Measurements from ENCODE around the gene CPEB2. TPM values are rescaled to one million over a fixed set of nuclear protein-coding genes. Genes with fewer than 3 reads are reported as not detected.

Gene CPEB2
- total RNA-seq, 1 donor from 2014 or later: 38.7 TPM

DNA sequence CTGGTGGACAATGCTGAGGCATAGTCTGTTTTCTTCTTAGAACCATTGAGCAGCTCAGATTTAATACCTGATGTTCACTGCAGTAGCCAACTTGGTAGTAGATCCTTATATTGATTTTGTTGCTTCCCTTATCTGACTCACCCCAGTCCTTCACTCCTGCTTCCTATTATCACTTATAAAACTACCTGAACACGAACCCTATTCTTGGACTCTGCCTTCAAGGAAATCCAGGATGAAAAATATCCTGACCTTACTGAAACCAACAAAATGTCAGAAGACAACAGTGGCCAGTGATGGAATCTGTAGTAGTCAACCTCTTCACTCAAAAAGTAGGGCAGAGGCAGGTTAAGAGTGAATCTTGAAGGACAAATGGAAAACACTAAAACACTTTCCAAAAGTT, 98.1 kb downstream of the CPEB2 start:
- no peak for DNase-seq (ENCODE audit: low spot score)
- Mint-ChIP-seq H3K27me3 (ENCODE audit: low read depth) (no peaks in the 10 kb centered on the region), H3K27ac (ENCODE audit: unreplicated experiment) (no peak overlapping the region), H3K36me3 (ENCODE audit: low read depth) (peaks cover 2% of the 10 kb centered on the region), H3K4me3 (ENCODE audit: unreplicated experiment) (no peak overlapping the region), H3K9me3 (ENCODE audit: low read depth) (peaks cover 9% of the 10 kb centered on the region), H3K4me1 (ENCODE audit: low read depth) (peaks cover 9% of the 10 kb centered on the region)
- no peak for TF ChIP-seq CTCF (IDR thresholded peaks at IDR 0.05)

GRCh38 chr4:15100994-15101695, 98.9 kb downstream of the CPEB2 start:
- no peaks in the 10 kb centered on the region for H3K27me3 Mint-ChIP-seq (ENCODE audit: low read depth)
- no peak overlapping the region for H3K4me3 Mint-ChIP-seq (ENCODE audit: unreplicated experiment)
- DNase-seq (ENCODE audit: low spot score): no peak
- H3K4me1 Mint-ChIP-seq (ENCODE audit: low read depth): peaks cover 9% of the 10 kb centered on the region
- no peak overlapping the region for H3K27ac Mint-ChIP-seq (ENCODE audit: unreplicated experiment)
- H3K9me3 Mint-ChIP-seq (ENCODE audit: low read depth): peaks cover 6% of the 10 kb centered on the region
- H3K36me3 Mint-ChIP-seq (ENCODE audit: low read depth): peaks cover 2% of the 10 kb centered on the region
- TF ChIP-seq CTCF (IDR thresholded peaks at IDR 0.05): no peak

GRCh38 chr4:15104825-15105224, 102.5 kb downstream of the CPEB2 start:
- no peaks in the 10 kb centered on the region for H3K9me3 Mint-ChIP-seq (ENCODE audit: low read depth)
- no peak overlapping the region for H3K4me3 Mint-ChIP-seq (ENCODE audit: unreplicated experiment)
- peaks cover 9% of the 10 kb centered on the region for H3K4me1 Mint-ChIP-seq (ENCODE audit: low read depth)
- H3K27ac Mint-ChIP-seq (ENCODE audit: unreplicated experiment): no peak overlapping the region
- H3K27me3 Mint-ChIP-seq (ENCODE audit: low read depth): no peaks in the 10 kb centered on the region
- DNase-seq (ENCODE audit: low spot score): no peak
- no peaks in the 10 kb centered on the region for H3K36me3 Mint-ChIP-seq (ENCODE audit: low read depth)
- no peak for TF ChIP-seq CTCF (IDR thresholded peaks at IDR 0.05)

DNA sequence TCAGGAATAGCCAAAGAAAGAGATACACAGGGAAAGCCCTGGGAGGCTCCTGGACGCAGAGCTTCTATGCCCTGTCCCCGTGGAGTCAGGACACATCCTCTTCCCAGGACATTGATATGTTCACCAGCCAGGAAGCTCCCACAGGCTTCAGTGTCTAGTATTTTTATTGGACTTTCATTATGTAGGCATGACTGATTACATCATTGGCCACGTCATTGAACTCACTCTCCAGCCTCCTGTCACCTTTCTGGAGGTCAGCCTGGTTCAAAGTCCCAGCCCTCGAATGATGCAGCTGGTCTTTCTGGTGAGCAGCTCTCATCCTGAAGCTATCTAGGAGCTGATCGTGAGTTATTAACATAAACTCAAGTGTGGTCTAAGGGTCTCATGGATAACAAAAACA, 104.1 kb downstream of the CPEB2 start:
- no peaks in the 10 kb centered on the region for H3K9me3 Mint-ChIP-seq (ENCODE audit: low read depth)
- H3K4me3 Mint-ChIP-seq (ENCODE audit: unreplicated experiment): no peak overlapping the region
- no peak for TF ChIP-seq CTCF (IDR thresholded peaks at IDR 0.05)
- peaks cover 1% of the 10 kb centered on the region for H3K4me1 Mint-ChIP-seq (ENCODE audit: low read depth)
- H3K36me3 Mint-ChIP-seq (ENCODE audit: low read depth): no peaks in the 10 kb centered on the region
- DNase-seq (ENCODE audit: low spot score): no peak
- H3K27ac Mint-ChIP-seq (ENCODE audit: unreplicated experiment): no peak overlapping the region
- H3K27me3 Mint-ChIP-seq (ENCODE audit: low read depth): no peaks in the 10 kb centered on the region

DNA sequence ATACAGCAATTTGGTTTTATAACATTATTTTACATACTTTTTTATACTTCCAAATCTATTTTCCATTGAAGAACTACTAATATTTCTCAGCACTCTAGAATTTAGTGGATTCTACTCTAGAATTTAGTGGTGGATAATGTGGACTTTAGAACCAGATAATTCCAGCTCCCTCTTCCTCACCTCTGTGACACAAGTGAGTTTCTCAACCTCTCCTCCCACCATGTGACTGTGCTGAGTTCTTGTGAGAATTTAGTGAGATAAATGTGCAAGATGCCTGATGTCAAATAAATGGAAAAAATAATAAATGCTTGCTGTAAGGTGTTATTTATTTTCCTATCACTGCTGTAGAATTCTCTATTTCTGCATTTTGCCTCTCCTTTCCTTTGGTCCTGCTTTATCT, 107.3 kb downstream of the CPEB2 start:
- H3K36me3 Mint-ChIP-seq (ENCODE audit: low read depth): no peaks in the 10 kb centered on the region
- no peaks in the 10 kb centered on the region for H3K9me3 Mint-ChIP-seq (ENCODE audit: low read depth)
- no peak overlapping the region for H3K4me3 Mint-ChIP-seq (ENCODE audit: unreplicated experiment)
- no peak for TF ChIP-seq CTCF (IDR thresholded peaks at IDR 0.05)
- no peak for DNase-seq (ENCODE audit: low spot score)
- H3K27ac Mint-ChIP-seq (ENCODE audit: unreplicated experiment): no peak overlapping the region
- no peaks in the 10 kb centered on the region for H3K27me3 Mint-ChIP-seq (ENCODE audit: low read depth)
- H3K4me1 Mint-ChIP-seq (ENCODE audit: low read depth): no peaks in the 10 kb centered on the region
